ENCODE results near the gene CPNE2.
A peak's percentile ranks its signal among the peaks of the same experiment; 100 is the strongest.
"Not testable (repeated sequence)": the region's sequence is repeated elsewhere in the genome, so short reads cannot be mapped to it uniquely, and the experiment has no call there.

CPNE2 gene

DNA sequence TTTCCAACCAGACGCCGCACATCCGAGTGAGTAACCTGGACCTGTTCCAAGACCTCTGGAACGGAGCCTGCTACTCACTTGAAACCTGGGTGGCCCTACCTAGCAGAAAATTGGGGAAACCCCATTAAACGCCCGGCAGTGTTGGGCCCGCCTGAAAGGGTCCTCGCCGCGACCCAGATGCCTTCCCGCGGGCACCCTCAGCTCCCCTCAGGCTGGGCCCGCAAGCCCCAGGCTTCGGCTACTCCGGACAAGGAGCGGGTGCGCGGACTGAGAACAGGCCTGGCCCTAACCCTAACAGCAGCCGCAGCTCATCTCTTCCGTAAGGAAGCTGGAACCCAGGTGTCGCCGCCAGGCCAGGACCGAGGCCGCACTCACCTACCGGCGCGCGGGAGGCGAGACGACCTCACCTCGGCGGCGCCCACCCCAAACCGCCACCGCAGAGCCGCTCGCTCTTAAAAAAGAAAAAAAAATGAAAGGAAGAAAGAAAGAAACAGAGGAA is 93.1 kb downstream of the CPNE2 start:
- no peak overlapping the region for H4K8ac ChIP-seq (ENCODE audit: low read depth, low read length)
- H3K4ac ChIP-seq (ENCODE audit: low read depth, low read length), result peak overlapping the region; percentile 93
- H3K36me3 ChIP-seq (ENCODE audit: control insufficient read depth, insufficient read depth, low read length), result no peaks in the 10 kb centered on the region
- H3K9ac ChIP-seq (ENCODE audit: low read length), result peak overlapping the region; percentile 96
- no peaks in the 10 kb centered on the region for H3K27me3 ChIP-seq (ENCODE audit: insufficient read depth, low read length, poor library complexity)
- H3K56ac ChIP-seq (ENCODE audit: low read length), result peak overlapping the region; percentile 99
- H4K5ac ChIP-seq (ENCODE audit: low read length), result no peak overlapping the region
- peaks cover 5% of the 10 kb centered on the region for H3K4me1 ChIP-seq (ENCODE audit: control insufficient read depth, low read depth, low read length)
- H3K79me2 ChIP-seq (ENCODE audit: control insufficient read depth, insufficient read depth, low read length), result peaks cover 41% of the 10 kb centered on the region
- H3K18ac ChIP-seq (ENCODE audit: low read length), result peak overlapping the region; percentile 78
- peak overlapping the region; percentile 27 for H3K27ac ChIP-seq (ENCODE audit: low read depth, low read length)
- no peak for DNase-seq
- H3K4me2 ChIP-seq (ENCODE audit: low read length), result peak overlapping the region; percentile 99
- H3K79me1 ChIP-seq (ENCODE audit: low read length), result peaks cover 18% of the 10 kb centered on the region
- peak overlapping the region; percentile 98 for H3K4me3 ChIP-seq (ENCODE audit: low read length)
- H2BK5ac ChIP-seq (ENCODE audit: low read length), result no peak overlapping the region
- H2BK120ac ChIP-seq (ENCODE audit: low read depth, low read length), result no peak overlapping the region
- H3K23ac ChIP-seq (ENCODE audit: low read length), result no peak overlapping the region
- no CpG with 5 or more reads among the region's 37 CpGs for WGBS (ENCODE audit: extremely low coverage, insufficient coverage, low lambda C conversion rate)
- no peak overlapping the region for H2AK5ac ChIP-seq (ENCODE audit: low read length)
- H2BK15ac ChIP-seq (replicated peaks; ENCODE audit: low read depth), result no peak overlapping the region

DNA sequence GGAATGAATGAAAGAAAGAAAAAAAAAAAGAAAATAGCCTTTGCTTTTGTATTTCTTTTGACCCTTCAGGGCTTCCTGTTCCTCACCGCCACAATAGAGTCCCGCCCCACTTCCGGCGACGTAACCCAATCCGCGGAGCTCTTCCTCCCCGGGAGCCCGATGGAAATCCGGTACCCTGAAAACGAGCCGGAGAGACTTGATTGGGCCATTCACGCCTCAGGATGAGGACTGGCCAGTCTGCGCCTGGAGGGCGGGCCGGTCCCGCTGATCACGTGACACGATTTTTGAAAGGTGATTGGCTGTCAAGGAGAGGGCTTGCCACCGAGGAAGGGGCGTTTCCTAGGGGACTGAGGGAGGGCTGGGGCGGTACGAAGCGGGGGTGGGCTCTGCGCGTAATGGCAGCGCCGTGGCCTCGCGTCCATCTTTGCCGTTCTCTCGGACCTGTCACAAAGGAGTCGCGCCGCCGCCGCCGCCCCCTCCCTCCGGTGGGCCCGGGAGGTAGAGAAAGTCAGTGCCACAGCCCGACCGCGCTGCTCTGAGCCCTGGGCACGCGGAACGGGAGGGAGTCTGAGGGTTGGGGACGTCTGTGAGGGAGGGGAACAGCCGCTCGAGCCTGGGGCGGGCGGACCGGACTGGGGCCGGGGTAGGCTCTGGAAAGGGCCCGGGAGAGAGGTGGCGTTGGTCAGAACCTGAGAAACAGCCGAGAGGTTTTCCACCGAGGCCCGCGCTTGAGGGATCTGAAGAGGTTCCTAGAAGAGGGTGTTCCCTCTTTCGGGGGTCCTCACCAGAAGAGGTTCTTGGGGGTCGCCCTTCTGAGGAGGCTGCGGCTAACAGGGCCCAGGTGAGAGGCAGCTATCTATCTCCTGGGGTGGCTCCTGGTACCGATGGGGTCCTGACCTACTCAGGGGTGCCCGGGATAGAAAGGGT is 93.8 kb downstream of the CPNE2 start, which contains the start of the genes PSME3IP1 and RSPRY1:
PSME3IP1 (minus strand) TSS at position 95 of the 927 bp plus-strand sequence. CDS start 12,185 bp downstream, outside the sequence.
RSPRY1 (plus strand) TSS at position 385 of the 927 bp plus-strand sequence. CDS start 18,330 bp downstream, outside the sequence.
- Histone ChIP-seq H3K36me3 (ENCODE audit: control insufficient read depth, insufficient read depth, low read length) (no peaks in the 10 kb centered on the region), H4K8ac (ENCODE audit: low read depth, low read length) (no peak within 1 kb of the TSS), H2BK5ac (ENCODE audit: low read length) (no peak within 1 kb of the TSS), H3K27ac (ENCODE audit: low read depth, low read length) (peak within 1 kb of the TSS; percentile 27), H3K9ac (ENCODE audit: low read length) (peak within 1 kb of the TSS; percentile 96), H4K5ac (ENCODE audit: low read length) (no peak within 1 kb of the TSS), H2BK15ac (replicated peaks; ENCODE audit: low read depth) (no peak within 1 kb of the TSS), H3K56ac (ENCODE audit: low read length) (peak within 1 kb of the TSS; percentile 99), H2BK120ac (ENCODE audit: low read depth, low read length) (no peak within 1 kb of the TSS), H3K4ac (ENCODE audit: low read depth, low read length) (peak within 1 kb of the TSS; percentile 93), H3K23ac (ENCODE audit: low read length) (no peak within 1 kb of the TSS), H3K4me1 (ENCODE audit: control insufficient read depth, low read depth, low read length) (peaks cover 5% of the 10 kb centered on the region), H3K27me3 (ENCODE audit: insufficient read depth, low read length, poor library complexity) (no peaks in the 10 kb centered on the region), H3K18ac (ENCODE audit: low read length) (peak within 1 kb of the TSS; percentile 78), H3K79me1 (ENCODE audit: low read length) (peaks cover 15% of the 10 kb centered on the region), H2AK5ac (ENCODE audit: low read length) (no peak within 1 kb of the TSS), H3K4me3 (ENCODE audit: low read length) (peak within 1 kb of the TSS; percentile 98), H3K79me2 (ENCODE audit: control insufficient read depth, insufficient read depth, low read length) (peaks cover 43% of the 10 kb centered on the region), H3K4me2 (ENCODE audit: low read length) (peak within 1 kb of the TSS; percentile 99)
- peak; percentile 100 for DNase-seq
- WGBS (ENCODE audit: extremely low coverage, insufficient coverage, low lambda C conversion rate), result no CpG with 5 or more reads among the region's 64 CpGs

DNA sequence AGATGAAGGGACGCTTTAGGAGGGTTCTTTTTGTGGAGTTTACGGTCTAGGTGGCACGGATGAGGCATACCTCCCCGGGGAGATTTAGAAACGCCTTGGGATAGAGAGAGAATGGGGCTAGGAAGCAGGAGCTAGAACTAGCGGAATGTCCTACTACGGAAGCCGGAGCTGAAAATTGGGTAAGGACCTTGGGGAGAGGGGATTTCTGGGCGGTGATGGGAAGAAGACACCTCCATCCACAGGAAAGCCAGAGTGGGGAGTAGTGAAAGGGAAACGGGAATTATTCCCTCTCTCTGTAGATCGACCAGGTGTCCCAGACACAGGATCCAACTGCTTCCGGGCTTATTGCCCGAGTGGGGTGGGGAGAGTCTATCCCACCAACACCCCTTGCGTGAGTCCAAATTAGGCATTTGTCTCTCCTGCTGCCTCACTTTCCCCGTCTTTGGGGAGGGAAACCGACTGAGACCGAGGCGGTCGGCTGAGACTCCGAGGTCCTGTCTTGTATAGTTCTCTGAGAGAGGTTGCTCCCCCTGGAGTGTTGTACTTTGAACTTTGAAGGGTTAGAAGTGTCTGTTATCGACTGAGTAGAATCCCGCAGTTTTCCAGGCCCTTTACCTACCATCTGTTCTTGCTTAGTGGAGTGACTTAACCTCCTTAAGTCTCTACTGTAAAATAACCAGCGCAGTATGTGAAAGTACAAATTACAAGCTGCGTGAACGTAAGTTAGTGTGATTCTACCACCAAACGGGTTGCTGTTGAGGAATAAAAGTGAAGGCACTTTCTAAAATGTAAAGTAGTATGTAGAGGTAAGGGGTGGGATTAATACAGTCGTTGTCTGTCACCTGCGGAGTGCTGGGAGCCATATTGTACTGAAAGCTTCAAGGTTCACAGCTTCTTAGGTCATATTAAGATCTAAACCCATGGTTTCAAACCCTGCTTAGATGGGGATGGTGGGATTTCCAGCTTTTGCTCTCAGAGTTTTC is 94.8 kb downstream of the CPNE2 start:
- Histone ChIP-seq H2BK15ac (replicated peaks; ENCODE audit: low read depth) (no peak overlapping the region), H3K4me3 (ENCODE audit: low read length) (peak overlapping the region; percentile 47), H2BK5ac (ENCODE audit: low read length) (no peak overlapping the region), H3K79me2 (ENCODE audit: control insufficient read depth, insufficient read depth, low read length) (peaks cover 38% of the 10 kb centered on the region), H3K27me3 (ENCODE audit: insufficient read depth, low read length, poor library complexity) (no peaks in the 10 kb centered on the region), H3K4me2 (ENCODE audit: low read length) (peak overlapping the region; percentile 83), H3K4me1 (ENCODE audit: control insufficient read depth, low read depth, low read length) (peaks cover 5% of the 10 kb centered on the region), H2BK120ac (ENCODE audit: low read depth, low read length) (no peak overlapping the region), H3K27ac (ENCODE audit: low read depth, low read length) (peak overlapping the region; percentile 32), H3K56ac (ENCODE audit: low read length) (peak overlapping the region; percentile 97), H3K18ac (ENCODE audit: low read length) (no peak overlapping the region), H3K4ac (ENCODE audit: low read depth, low read length) (no peak overlapping the region), H3K36me3 (ENCODE audit: control insufficient read depth, insufficient read depth, low read length) (no peaks in the 10 kb centered on the region), H2AK5ac (ENCODE audit: low read length) (no peak overlapping the region), H4K5ac (ENCODE audit: low read length) (no peak overlapping the region), H3K23ac (ENCODE audit: low read length) (no peak overlapping the region), H3K79me1 (ENCODE audit: low read length) (peaks cover 15% of the 10 kb centered on the region), H3K9ac (ENCODE audit: low read length) (peak overlapping the region; percentile 92), H4K8ac (ENCODE audit: low read depth, low read length) (no peak overlapping the region)
- DNase-seq, result peak; percentile 77
- no CpG with 5 or more reads among the region's 28 CpGs for WGBS (ENCODE audit: extremely low coverage, insufficient coverage, low lambda C conversion rate)

DNA sequence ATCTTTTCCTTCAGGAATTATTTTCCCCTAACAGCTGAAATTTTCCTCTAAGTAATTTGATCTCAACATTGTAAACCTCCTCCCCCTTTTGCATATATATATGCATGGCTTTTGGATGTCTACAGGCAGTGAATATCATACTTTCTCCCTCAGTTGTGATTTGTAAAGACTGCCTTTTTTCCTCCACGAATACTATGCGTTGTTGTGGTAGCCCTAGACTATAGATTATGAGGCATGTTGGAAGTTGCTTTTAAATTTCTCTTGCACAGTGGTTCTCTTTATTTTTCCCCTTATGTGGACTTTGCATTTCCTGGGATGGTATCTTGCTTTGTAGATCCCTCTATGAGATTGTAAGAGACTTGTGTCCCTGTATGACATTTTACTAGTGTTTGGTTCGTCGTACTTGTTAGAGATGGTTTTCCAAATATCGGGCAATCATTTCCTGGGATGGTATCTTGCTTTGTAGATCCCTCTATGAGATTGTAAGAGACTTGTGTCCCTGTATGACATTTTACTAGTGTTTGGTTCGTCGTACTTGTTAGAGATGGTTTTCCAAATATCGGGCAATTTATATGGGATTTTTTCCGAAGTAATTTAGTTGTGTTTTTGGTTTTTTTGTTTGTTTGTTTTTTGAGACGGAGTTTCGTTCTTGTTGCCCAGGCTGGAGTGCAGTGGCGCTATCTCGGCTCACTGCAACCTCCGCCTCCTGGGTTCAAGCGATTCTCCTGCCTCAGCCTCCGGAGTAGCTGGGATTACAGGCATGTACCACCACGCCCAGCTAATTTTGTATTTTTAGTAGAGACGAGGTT is 95.7 kb downstream of the CPNE2 start:
- H4K8ac ChIP-seq (ENCODE audit: low read depth, low read length); H3K27me3 ChIP-seq (ENCODE audit: insufficient read depth, low read length, poor library complexity); H3K4me3 ChIP-seq (ENCODE audit: low read length); H2BK120ac ChIP-seq (ENCODE audit: low read depth, low read length); H3K23ac ChIP-seq (ENCODE audit: low read length); H2BK5ac ChIP-seq (ENCODE audit: low read length); H3K27ac ChIP-seq (ENCODE audit: low read depth, low read length); H3K36me3 ChIP-seq (ENCODE audit: control insufficient read depth, insufficient read depth, low read length); H3K18ac ChIP-seq (ENCODE audit: low read length); DNase-seq; H3K4ac ChIP-seq (ENCODE audit: low read depth, low read length); H2AK5ac ChIP-seq (ENCODE audit: low read length); H3K4me1 ChIP-seq (ENCODE audit: control insufficient read depth, low read depth, low read length); H4K5ac ChIP-seq (ENCODE audit: low read length); H2BK15ac ChIP-seq (replicated peaks; ENCODE audit: low read depth): not testable (repeated sequence)
- Histone ChIP-seq H3K4me2 (ENCODE audit: low read length) (peak overlapping the region; percentile 83), H3K79me1 (ENCODE audit: low read length) (peaks cover 15% of the 10 kb centered on the region), H3K79me2 (ENCODE audit: control insufficient read depth, insufficient read depth, low read length) (peaks cover 36% of the 10 kb centered on the region), H3K56ac (ENCODE audit: low read length) (peak overlapping the region; percentile 97), H3K9ac (ENCODE audit: low read length) (peak overlapping the region; percentile 92)
- WGBS (ENCODE audit: extremely low coverage, insufficient coverage, low lambda C conversion rate), result 100% methylated on average over 2 of the region's 18 CpGs

DNA sequence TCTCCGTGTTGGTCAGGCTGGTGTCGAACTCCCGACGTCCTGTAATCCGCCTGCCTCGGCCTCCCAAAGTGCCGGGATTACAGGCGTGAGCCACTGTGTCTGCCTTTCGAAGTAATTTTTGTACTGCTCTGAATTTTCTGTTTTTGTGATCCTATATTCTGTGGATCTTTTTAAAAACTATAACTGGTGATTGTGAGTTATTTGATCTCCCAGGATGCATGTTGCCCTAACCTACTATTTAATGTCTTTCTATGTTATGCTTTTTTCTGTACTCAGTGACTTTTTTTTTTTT is 96.3 kb downstream of the CPNE2 start:
- H2BK15ac ChIP-seq (replicated peaks; ENCODE audit: low read depth), result no peak overlapping the region
- H3K23ac ChIP-seq (ENCODE audit: low read length), result no peak overlapping the region
- no peak for DNase-seq
- H2BK120ac ChIP-seq (ENCODE audit: low read depth, low read length), result no peak overlapping the region
- H3K27ac ChIP-seq (ENCODE audit: low read depth, low read length), result no peak overlapping the region
- no peak overlapping the region for H3K56ac ChIP-seq (ENCODE audit: low read length)
- no peak overlapping the region for H4K8ac ChIP-seq (ENCODE audit: low read depth, low read length)
- no peak overlapping the region for H2AK5ac ChIP-seq (ENCODE audit: low read length)
- peaks cover 34% of the 10 kb centered on the region for H3K79me2 ChIP-seq (ENCODE audit: control insufficient read depth, insufficient read depth, low read length)
- no peak overlapping the region for H3K18ac ChIP-seq (ENCODE audit: low read length)
- H3K4me2 ChIP-seq (ENCODE audit: low read length), result no peak overlapping the region
- no CpG with 5 or more reads among the region's 9 CpGs for WGBS (ENCODE audit: extremely low coverage, insufficient coverage, low lambda C conversion rate)
- no peak overlapping the region for H3K9ac ChIP-seq (ENCODE audit: low read length)
- H2BK5ac ChIP-seq (ENCODE audit: low read length), result no peak overlapping the region
- H3K4me3 ChIP-seq (ENCODE audit: low read length), result no peak overlapping the region
- H3K4me1 ChIP-seq (ENCODE audit: control insufficient read depth, low read depth, low read length), result peaks cover 5% of the 10 kb centered on the region
- H4K5ac ChIP-seq (ENCODE audit: low read length), result no peak overlapping the region
- H3K4ac ChIP-seq (ENCODE audit: low read depth, low read length), result no peak overlapping the region
- no peaks in the 10 kb centered on the region for H3K27me3 ChIP-seq (ENCODE audit: insufficient read depth, low read length, poor library complexity)
- peaks cover 14% of the 10 kb centered on the region for H3K79me1 ChIP-seq (ENCODE audit: low read length)
- no peaks in the 10 kb centered on the region for H3K36me3 ChIP-seq (ENCODE audit: control insufficient read depth, insufficient read depth, low read length)

All from mesendoderm (in vitro differentiated cells).